Measurements from ENCODE around the gene DAZAP2.

DAZAP2 gene

GRCh38 chr12:51240971-51241370 lies 2.3 kb downstream of the DAZAP2 start:
- ATAC-seq: no peak
- TF ChIP-seq ZFP30 (CRISPR knock-in tag; IDR thresholded peaks at IDR 0.05) (no peak), RARB (CRISPR knock-in tag; IDR thresholded peaks at IDR 0.05) (no peak), TOX (CRISPR knock-in tag; IDR thresholded peaks at IDR 0.05; ENCODE audit: borderline replicate concordance) (no peak), TCF4 (CRISPR knock-in tag; IDR thresholded peaks at IDR 0.05; ENCODE audit: borderline replicate concordance) (no peak), ISL1 (CRISPR knock-in tag; IDR thresholded peaks at IDR 0.05) (no peak), ZC3H10 (CRISPR knock-in tag; IDR thresholded peaks at IDR 0.05) (no peak), ESRRG (CRISPR knock-in tag; IDR thresholded peaks at IDR 0.05) (no peak), GLIS3 (CRISPR knock-in tag; IDR thresholded peaks at IDR 0.05) (no peak), ARNTL (CRISPR knock-in tag; IDR thresholded peaks at IDR 0.05; ENCODE audit: borderline replicate concordance, low read depth) (no peak), TSHZ2 (CRISPR knock-in tag; IDR thresholded peaks at IDR 0.05) (no peak), BACH2 (CRISPR knock-in tag; IDR thresholded peaks at IDR 0.05; ENCODE audit: borderline replicate concordance) (no peak), ZNF8 (CRISPR knock-in tag; IDR thresholded peaks at IDR 0.05) (no peak), ZNF70 (CRISPR knock-in tag; IDR thresholded peaks at IDR 0.05) (no peak)
- TF ChIP-seq, protein P1, sequence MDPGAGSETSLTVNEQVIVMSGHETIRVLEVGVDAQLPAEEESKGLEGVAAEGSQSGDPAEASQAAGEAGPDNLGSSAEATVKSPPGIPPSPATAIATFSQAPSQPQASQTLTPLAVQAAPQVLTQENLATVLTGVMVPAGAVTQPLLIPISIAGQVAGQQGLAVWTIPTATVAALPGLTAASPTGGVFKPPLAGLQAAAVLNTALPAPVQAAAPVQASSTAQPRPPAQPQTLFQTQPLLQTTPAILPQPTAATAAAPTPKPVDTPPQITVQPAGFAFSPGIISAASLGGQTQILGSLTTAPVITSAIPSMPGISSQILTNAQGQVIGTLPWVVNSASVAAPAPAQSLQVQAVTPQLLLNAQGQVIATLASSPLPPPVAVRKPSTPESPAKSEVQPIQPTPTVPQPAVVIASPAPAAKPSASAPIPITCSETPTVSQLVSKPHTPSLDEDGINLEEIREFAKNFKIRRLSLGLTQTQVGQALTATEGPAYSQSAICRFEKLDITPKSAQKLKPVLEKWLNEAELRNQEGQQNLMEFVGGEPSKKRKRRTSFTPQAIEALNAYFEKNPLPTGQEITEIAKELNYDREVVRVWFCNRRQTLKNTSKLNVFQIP (CRISPR knock-in tag; IDR thresholded peaks at IDR 0.05; ENCODE audit: borderline replicate concordance, low read depth): no peak
- TF ChIP-seq, protein P2, sequence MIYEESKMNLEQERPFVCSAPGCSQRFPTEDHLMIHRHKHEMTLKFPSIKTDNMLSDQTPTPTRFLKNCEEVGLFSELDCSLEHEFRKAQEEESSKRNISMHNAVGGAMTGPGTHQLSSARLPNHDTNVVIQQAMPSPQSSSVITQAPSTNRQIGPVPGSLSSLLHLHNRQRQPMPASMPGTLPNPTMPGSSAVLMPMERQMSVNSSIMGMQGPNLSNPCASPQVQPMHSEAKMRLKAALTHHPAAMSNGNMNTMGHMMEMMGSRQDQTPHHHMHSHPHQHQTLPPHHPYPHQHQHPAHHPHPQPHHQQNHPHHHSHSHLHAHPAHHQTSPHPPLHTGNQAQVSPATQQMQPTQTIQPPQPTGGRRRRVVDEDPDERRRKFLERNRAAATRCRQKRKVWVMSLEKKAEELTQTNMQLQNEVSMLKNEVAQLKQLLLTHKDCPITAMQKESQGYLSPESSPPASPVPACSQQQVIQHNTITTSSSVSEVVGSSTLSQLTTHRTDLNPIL (CRISPR knock-in tag; IDR thresholded peaks at IDR 0.05; ENCODE audit: low read depth): no peak
- TF ChIP-seq, protein P3, sequence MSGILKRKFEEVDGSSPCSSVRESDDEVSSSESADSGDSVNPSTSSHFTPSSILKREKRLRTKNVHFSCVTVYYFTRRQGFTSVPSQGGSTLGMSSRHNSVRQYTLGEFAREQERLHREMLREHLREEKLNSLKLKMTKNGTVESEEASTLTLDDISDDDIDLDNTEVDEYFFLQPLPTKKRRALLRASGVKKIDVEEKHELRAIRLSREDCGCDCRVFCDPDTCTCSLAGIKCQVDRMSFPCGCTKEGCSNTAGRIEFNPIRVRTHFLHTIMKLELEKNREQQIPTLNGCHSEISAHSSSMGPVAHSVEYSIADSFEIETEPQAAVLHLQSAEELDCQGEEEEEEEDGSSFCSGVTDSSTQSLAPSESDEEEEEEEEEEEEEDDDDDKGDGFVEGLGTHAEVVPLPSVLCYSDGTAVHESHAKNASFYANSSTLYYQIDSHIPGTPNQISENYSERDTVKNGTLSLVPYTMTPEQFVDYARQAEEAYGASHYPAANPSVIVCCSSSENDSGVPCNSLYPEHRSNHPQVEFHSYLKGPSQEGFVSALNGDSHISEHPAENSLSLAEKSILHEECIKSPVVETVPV (CRISPR knock-in tag; IDR thresholded peaks at IDR 0.05): no peak

GRCh38 chr12:51242120-51242519 lies 3.5 kb downstream of the DAZAP2 start:
- TF ChIP-seq BACH2 (CRISPR knock-in tag; IDR thresholded peaks at IDR 0.05; ENCODE audit: borderline replicate concordance): no peak
- TF ChIP-seq, protein P2 (CRISPR knock-in tag; IDR thresholded peaks at IDR 0.05; ENCODE audit: low read depth): no peak
- TF ChIP-seq ARNTL (CRISPR knock-in tag; IDR thresholded peaks at IDR 0.05; ENCODE audit: borderline replicate concordance, low read depth): no peak
- TF ChIP-seq ZFP3 (CRISPR knock-in tag; IDR thresholded peaks at IDR 0.05): no peak
- no peak for TF ChIP-seq TSHZ2 (CRISPR knock-in tag; IDR thresholded peaks at IDR 0.05)
- no peak for TF ChIP-seq ZNF8 (CRISPR knock-in tag; IDR thresholded peaks at IDR 0.05)
- no peak for TF ChIP-seq ZFP30 (CRISPR knock-in tag; IDR thresholded peaks at IDR 0.05)
- TF ChIP-seq RARB (CRISPR knock-in tag; IDR thresholded peaks at IDR 0.05): no peak
- TF ChIP-seq, protein P3 (CRISPR knock-in tag; IDR thresholded peaks at IDR 0.05): no peak
- no peak for TF ChIP-seq TCF4 (CRISPR knock-in tag; IDR thresholded peaks at IDR 0.05; ENCODE audit: borderline replicate concordance)
- no peak for TF ChIP-seq ISL1 (CRISPR knock-in tag; IDR thresholded peaks at IDR 0.05)
- no peak for TF ChIP-seq SNAI2 (CRISPR knock-in tag; IDR thresholded peaks at IDR 0.05)
- TF ChIP-seq ESRRG (CRISPR knock-in tag; IDR thresholded peaks at IDR 0.05): no peak
- TF ChIP-seq, protein P1 (CRISPR knock-in tag; IDR thresholded peaks at IDR 0.05; ENCODE audit: borderline replicate concordance, low read depth): no peak
- TF ChIP-seq TOX (CRISPR knock-in tag; IDR thresholded peaks at IDR 0.05; ENCODE audit: borderline replicate concordance): no peak
- TF ChIP-seq ZC3H10 (CRISPR knock-in tag; IDR thresholded peaks at IDR 0.05): no peak
- no peak for TF ChIP-seq OSR1 (CRISPR knock-in tag; IDR thresholded peaks at IDR 0.05)
- no peak for ATAC-seq
